Dendritic cell treated with granulocyte-macrophage colony-stimulating factor and Interleukin-4, amounts not matched to agents 40 ng/mL and 50 ng/mL, for 4 days (primary cell): ENCODE results near the gene SPDYE3.
A peak's percentile ranks its signal among the peaks of the same experiment; 100 is the strongest.

ENCODE experiments used
- H3K27ac Mint-ChIP-seq: one replicate; pipeline ENCODE4 v1.8.0; 2022; ENCODE audit warnings: mild to moderate bottlenecking, mixed read lengths
- H3K27me3 Mint-ChIP-seq: one replicate; pipeline ENCODE4 v1.8.0; 2022; ENCODE audit warnings: mild to moderate bottlenecking, mixed read lengths
- H3K36me3 Mint-ChIP-seq: one replicate; pipeline ENCODE4 v1.8.0; 2022; ENCODE audit warnings: low read depth, mixed read lengths
- H3K4me1 Mint-ChIP-seq: one replicate; pipeline ENCODE4 v1.8.0; 2022; ENCODE audit warnings: low read depth, mixed read lengths
- H3K4me3 Mint-ChIP-seq: one replicate; pipeline ENCODE4 v1.8.0; 2022; ENCODE audit warnings: mild to moderate bottlenecking, moderate library complexity, mixed read lengths
- H3K9me3 Mint-ChIP-seq: one replicate; pipeline ENCODE4 v1.8.0; 2022; ENCODE audit warnings: mixed read lengths
- intact Hi-C: fragments of 100-400 bp; cut with micrococcal nuclease; formaldehyde crosslinking; loops from one replicate; pipeline ENCODE4 v1.15.0; 2022

The SPDYE3 gene

GRCh38 chr7:100367251-100367620, 59.7 kb downstream of the SPDYE3 start:
- intact Hi-C loops: no loop called here
- H3K4me1 Mint-ChIP-seq: peaks cover 89% of the 10 kb centered on the region
- no peak overlapping the region for H3K4me3 Mint-ChIP-seq

GRCh38 chr7:100367676-100368613, 60.4 kb downstream of the SPDYE3 start:
- Mint-ChIP-seq H3K9me3 (no peaks in the 10 kb centered on the region), H3K36me3 (peaks cover 29% of the 10 kb centered on the region), H3K4me3 (no peak overlapping the region), H3K27me3 (no peaks in the 10 kb centered on the region), H3K4me1 (peaks cover 96% of the 10 kb centered on the region), H3K27ac (peak overlapping the region; percentile 88)
- intact Hi-C loops: loop anchor here (2.0 kb wide), 1 partner anchor 61 kb away; the partner anchor contains the start of genes MEPCE and ZCWPW1

More at GRCh38 chr7:100367251-100367620, 59.7 kb downstream of the SPDYE3 start:
- Mint-ChIP-seq H3K9me3 (no peaks in the 10 kb centered on the region), H3K27ac (peak overlapping the region; percentile 88), H3K27me3 (no peaks in the 10 kb centered on the region), H3K36me3 (peaks cover 37% of the 10 kb centered on the region)

- Mint-ChIP-seq H3K27me3 (no peaks in the 10 kb centered on the region), H3K4me3 (peak overlapping the region; percentile 9), H3K36me3 (peaks cover 26% of the 10 kb centered on the region), H3K27ac (peak overlapping the region; percentile 88), H3K4me1 (peaks cover 96% of the 10 kb centered on the region), H3K9me3 (no peaks in the 10 kb centered on the region)
- intact Hi-C loops: loop anchor here (1.0 to 2.0 kb wide), 2 partner anchors 11 to 60 kb away; partner anchors contain the start of genes MEPCE and ZCWPW1
These were observed 61.6 kb downstream of the SPDYE3 start for GRCh38 chr7:100369105-100369504.

GRCh38 chr7:100370303-100370702, 62.8 kb downstream of the SPDYE3 start:
- H3K27ac Mint-ChIP-seq: peak overlapping the region; percentile 88
- no peaks in the 10 kb centered on the region for H3K27me3 Mint-ChIP-seq
- intact Hi-C loops: no loop called here
- H3K36me3 Mint-ChIP-seq: peaks cover 35% of the 10 kb centered on the region
- H3K4me3 Mint-ChIP-seq: no peak overlapping the region
- peaks cover 98% of the 10 kb centered on the region for H3K4me1 Mint-ChIP-seq
- no peaks in the 10 kb centered on the region for H3K9me3 Mint-ChIP-seq

GRCh38 chr7:100370746-100371145, 63.2 kb downstream of the SPDYE3 start:
- no peaks in the 10 kb centered on the region for H3K27me3 Mint-ChIP-seq
- no peaks in the 10 kb centered on the region for H3K9me3 Mint-ChIP-seq
- H3K36me3 Mint-ChIP-seq: peaks cover 39% of the 10 kb centered on the region
- intact Hi-C loops: no loop called here
- H3K4me3 Mint-ChIP-seq: peak overlapping the region; percentile 10
- H3K4me1 Mint-ChIP-seq: peaks cover 98% of the 10 kb centered on the region
- peak overlapping the region; percentile 88 for H3K27ac Mint-ChIP-seq

GRCh38 chr7:100371561-100372171, 64.2 kb downstream of the SPDYE3 start:
- Mint-ChIP-seq H3K27ac (peak overlapping the region; percentile 88), H3K9me3 (no peaks in the 10 kb centered on the region), H3K27me3 (no peaks in the 10 kb centered on the region), H3K36me3 (peaks cover 43% of the 10 kb centered on the region), H3K4me1 (peaks cover 98% of the 10 kb centered on the region), H3K4me3 (no peak overlapping the region)
- intact Hi-C loops: no loop called here
